ENCODE measurements around the gene SOWAHA. TPM values are rescaled to one million over a fixed set of nuclear protein-coding genes. Genes with fewer than 3 reads are reported as not detected.

Gene SOWAHA
- total and polyA plus RNA-seq, 2 of the 8 experiments (the other 6 are each of a cell fraction or from before 2014, with no cell fraction given), result 0.09 to 0.11 TPM

- Histone ChIP-seq H3K27ac (ENCODE audit: low read depth, low read length) (no peak overlapping the region), H3K9me3 (ENCODE audit: insufficient read depth in 2 of 2, low read depth in 1 of 2, low read length in 1 of 2) (no peaks in the 10 kb centered on the region), H3K36me3 (ENCODE audit: control insufficient read depth in 2 of 4, insufficient read depth in 4 of 4, low read length in 3 of 4) (no peaks in the 10 kb centered on the region), H3K56ac (replicated peaks; ENCODE audit: insufficient read length, low read depth, low read length) (no peak overlapping the region), H2BK20ac (ENCODE audit: low read length) (no peak overlapping the region), H2AK5ac (ENCODE audit: low read depth, low read length) (no peak overlapping the region), H4K91ac (replicated peaks; ENCODE audit: insufficient read length, low read length) (no peak overlapping the region), H3K4me2 (ENCODE audit: insufficient read depth in 1 of 2, low read depth in 2 of 2, low read length in 2 of 2) (no peak overlapping the region), H2AFZ (ENCODE audit: low read length) (no peak overlapping the region), H2BK12ac (ENCODE audit: low read depth, low read length) (no peak overlapping the region), H2BK120ac (replicated peaks; ENCODE audit: low read depth, low read length) (no peak overlapping the region), H3K23ac (ENCODE audit: insufficient read length) (no peak overlapping the region), H4K8ac (ENCODE audit: extremely low read depth, insufficient read depth, low read length) (no peak overlapping the region), H3K4me3 (ENCODE audit: extremely low read depth in 1 of 4, insufficient read depth in 2 of 4, low read depth in 3 of 4, low read length in 4 of 4) (no peak overlapping the region), H3K18ac (ENCODE audit: extremely low read depth, low read length) (no peak overlapping the region), H2BK15ac (ENCODE audit: low read length) (no peak overlapping the region), H3K27me3 (replicated peaks in 1 of 4; ENCODE audit: control insufficient read depth in 3 of 4, extremely low read depth in 1 of 4, insufficient read depth in 3 of 4, low read length in 3 of 4) (no peaks in the 10 kb centered on the region), H3K4me1 (replicated peaks in 1 of 4; ENCODE audit: control insufficient read depth in 3 of 4, insufficient read depth in 4 of 4, low read length in 3 of 4) (no peaks in the 10 kb centered on the region), H3K4ac (replicated peaks; ENCODE audit: insufficient read length, low read depth, low read length) (no peak overlapping the region), H3K23me2 (ENCODE audit: low read depth, low read length) (no peaks in the 10 kb centered on the region), H3K14ac (ENCODE audit: insufficient read length) (no peak overlapping the region), H3K79me2 (ENCODE audit: control insufficient read depth in 1 of 2, insufficient read depth in 2 of 2, low read length in 2 of 2) (no peaks in the 10 kb centered on the region), H3K9ac (replicated peaks in 1 of 4; ENCODE audit: extremely low read depth in 1 of 4, low read depth in 3 of 4, low read length in 3 of 4) (no peak overlapping the region), H3K79me1 (ENCODE audit: low read depth, low read length) (no peaks in the 10 kb centered on the region), H2BK5ac (ENCODE audit: low read depth, low read length) (no peak overlapping the region), H4K20me1 (replicated peaks in 1 of 2; ENCODE audit: control insufficient read depth in 1 of 2, insufficient read depth in 2 of 2, low read length in 2 of 2) (no peaks in the 10 kb centered on the region), H4K5ac (ENCODE audit: insufficient read length, low read depth, low read length) (no peak overlapping the region)
- no peak for TF ChIP-seq TEAD4 (IDR thresholded peaks at IDR 0.05; ENCODE audit: low read depth, low read length)
- TF ChIP-seq SUZ12 (IDR thresholded peaks at IDR 0.05; ENCODE audit: low read length), result no peak
- TF ChIP-seq SIN3A (conservative IDR thresholded peaks at IDR 0.05 in 1 of 2, IDR thresholded peaks at IDR 0.05 in 1 of 2; ENCODE audit: low read depth in 1 of 2, low read length in 2 of 2), result no peak
- no peak for TF ChIP-seq SRF (IDR thresholded peaks at IDR 0.05; ENCODE audit: low read depth, low read length)
- TF ChIP-seq, protein P1, sequence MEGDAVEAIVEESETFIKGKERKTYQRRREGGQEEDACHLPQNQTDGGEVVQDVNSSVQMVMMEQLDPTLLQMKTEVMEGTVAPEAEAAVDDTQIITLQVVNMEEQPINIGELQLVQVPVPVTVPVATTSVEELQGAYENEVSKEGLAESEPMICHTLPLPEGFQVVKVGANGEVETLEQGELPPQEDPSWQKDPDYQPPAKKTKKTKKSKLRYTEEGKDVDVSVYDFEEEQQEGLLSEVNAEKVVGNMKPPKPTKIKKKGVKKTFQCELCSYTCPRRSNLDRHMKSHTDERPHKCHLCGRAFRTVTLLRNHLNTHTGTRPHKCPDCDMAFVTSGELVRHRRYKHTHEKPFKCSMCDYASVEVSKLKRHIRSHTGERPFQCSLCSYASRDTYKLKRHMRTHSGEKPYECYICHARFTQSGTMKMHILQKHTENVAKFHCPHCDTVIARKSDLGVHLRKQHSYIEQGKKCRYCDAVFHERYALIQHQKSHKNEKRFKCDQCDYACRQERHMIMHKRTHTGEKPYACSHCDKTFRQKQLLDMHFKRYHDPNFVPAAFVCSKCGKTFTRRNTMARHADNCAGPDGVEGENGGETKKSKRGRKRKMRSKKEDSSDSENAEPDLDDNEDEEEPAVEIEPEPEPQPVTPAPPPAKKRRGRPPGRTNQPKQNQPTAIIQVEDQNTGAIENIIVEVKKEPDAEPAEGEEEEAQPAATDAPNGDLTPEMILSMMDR (IDR thresholded peaks at IDR 0.05; ENCODE audit: control extremely low read depth in 1 of 3, insufficient read depth in 1 of 3, low read depth in 1 of 3, low read length in 3 of 3), result no peak
- no peak for TF ChIP-seq PHF8 (conservative IDR thresholded peaks at IDR 0.05; ENCODE audit: low read depth, low read length)
- no peak for TF ChIP-seq NANOG (IDR thresholded peaks at IDR 0.05; ENCODE audit: insufficient read depth, low read depth, low read length, poor library complexity, severe bottlenecking)
- no peak for TF ChIP-seq SIX5 (IDR thresholded peaks at IDR 0.05; ENCODE audit: low read depth, low read length)
- TF ChIP-seq POU5F1 (IDR thresholded peaks at IDR 0.05; ENCODE audit: low read depth, low read length), result no peak
- TF ChIP-seq SAP30 (IDR thresholded peaks at IDR 0.05; ENCODE audit: insufficient read depth, insufficient replicate concordance, low read length), result no peak
- no peak for TF ChIP-seq CBX5 (IDR thresholded peaks at IDR 0.05; ENCODE audit: low read depth, low read length)
- no peak for TF ChIP-seq NRF1 (IDR thresholded peaks at IDR 0.05; ENCODE audit: low read depth, low read length)
- FAIRE-seq (no peak), DNase-seq (ENCODE audit: low read depth in 1 of 2, low spot score in 2 of 2) (no peak)
- ChIA-PET CTCF (ENCODE audit: partially characterized antibody) (interaction anchor here (2.8 to 25.6 kb wide), 2 partner anchors 11 to 21 kb away, joined by 10 to 465 read pairs; partner anchors contain the start of genes GDF9, LEAP2, SHROOM1 and UQCRQ), POLR2A (ENCODE audit: partially characterized antibody) (no interaction called here)
- WGBS, 2 experiments (ENCODE audit: extremely low coverage in 1 of 2, insufficient coverage in 1 of 2, insufficient read length in 1 of 2, insufficient replicate concordance in 2 of 2, low coverage in 1 of 2, low lambda C conversion rate in 2 of 2, missing lambda C conversion rate in 1 of 2), result 100% methylated on average over 1 of the region's 1 CpG; no CpG with 5 or more reads in 1 of the 2 experiments
Observed at GRCh38 chr5:132840896-132841295, 27.8 kb downstream of the SOWAHA start.
